GM23248 (cell line): Measurements from ENCODE around the gene MTA3. TPM values are rescaled to one million over a fixed set of nuclear protein-coding genes. Genes with fewer than 3 reads are reported as not detected.

Source experiments
- DNase-seq: peaks from one replicate; pipeline ENCODE4 v3.0.0-alpha.2; 2015
- H2AFZ ChIP-seq: fragments of 200-600 bp; sonication (generic); 2 replicates; pipeline ENCODE4 v1.6.1; 2016; ENCODE audit warnings: antibody characterized with exemption
- H3F3A ChIP-seq: fragments of 200-600 bp; sonication (generic); 2 replicates; pipeline ENCODE4 v1.6.1; 2016; ENCODE audit warnings: mild to moderate bottlenecking, antibody characterized with exemption, mixed run types; ENCODE audit not compliant: insufficient read depth
- H3K27ac ChIP-seq: fragments of 200-600 bp; sonication (generic); 2 replicates; pipeline ENCODE4 v1.5.1; 2016; ENCODE audit warnings: mild to moderate bottlenecking
- H3K27me3 ChIP-seq: fragments of 200-600 bp; sonication (generic); replicated peaks from 2 replicates; pipeline ENCODE4 v1.6.1; 2016; ENCODE audit warnings: mild to moderate bottlenecking; ENCODE audit not compliant: insufficient read depth
- H3K36me3 ChIP-seq: fragments of 200-600 bp; sonication (generic); 2 replicates; pipeline ENCODE4 v1.6.1; 2016; ENCODE audit warnings: low read depth, mild to moderate bottlenecking
- H3K4me1 ChIP-seq: fragments of 200-600 bp; sonication (generic); 2 replicates; pipeline ENCODE4 v1.6.1; 2016; ENCODE audit warnings: mild to moderate bottlenecking; ENCODE audit not compliant: insufficient read depth
- H3K4me2 ChIP-seq: fragments of 200-600 bp; sonication (generic); one replicate; pipeline ENCODE4 v1.6.1; 2016; ENCODE audit warnings: mild to moderate bottlenecking; ENCODE audit not compliant: unreplicated experiment
- H3K4me3 ChIP-seq: fragments of 200-600 bp; sonication (generic); 2 replicates; pipeline ENCODE4 v1.5.1; 2016; ENCODE audit warnings: mild to moderate bottlenecking
- H3K79me2 ChIP-seq: fragments of 200-600 bp; sonication (generic); 2 replicates; pipeline ENCODE4 v1.6.1; 2016; ENCODE audit warnings: mild to moderate bottlenecking; ENCODE audit not compliant: insufficient read depth
- H3K9ac ChIP-seq: fragments of 200-600 bp; sonication (generic); 2 replicates; pipeline ENCODE4 v1.6.1; 2016; ENCODE audit warnings: mild to moderate bottlenecking
- H3K9me2 ChIP-seq: fragments of 200-600 bp; sonication (generic); 2 replicates; pipeline ENCODE4 v1.6.1; 2016; ENCODE audit warnings: mixed run types, mild to moderate bottlenecking, moderate library complexity; ENCODE audit not compliant: insufficient read depth
- H3K9me3 ChIP-seq: fragments of 200-600 bp; sonication (generic); one replicate; pipeline ENCODE4 v1.6.1; 2017; ENCODE audit warnings: low read depth
- H4K20me1 ChIP-seq: fragments of 200-600 bp; sonication (generic); 2 replicates; pipeline ENCODE4 v1.6.0; 2016; ENCODE audit not compliant: insufficient read depth
- EZH2 ChIP-seq: fragments of 200-600 bp; sonication (generic); IDR thresholded peaks from 2 replicates; pipeline ENCODE4 v1.6.1; 2018; ENCODE audit warnings: antibody characterized with exemption, mild to moderate bottlenecking; ENCODE audit not compliant: insufficient read depth, poor library complexity, severe bottlenecking
- EZH2phosphoT487 ChIP-seq: fragments of 200-600 bp; sonication (generic); IDR thresholded peaks from 2 replicates; pipeline ENCODE4 v1.6.1; 2018; ENCODE audit warnings: antibody characterized with exemption, moderate library complexity, mild to moderate bottlenecking, low read depth; ENCODE audit not compliant: insufficient read depth
- WGBS, 2 experiments: methylation state at CpG; one replicate each; pipeline ENCODE4 v1.1.6; 2015 to 2017; ENCODE audit warnings: low lambda C conversion rate in 2 of 2, low coverage in 1 of 2; ENCODE audit errors: missing lambda C conversion rate in 2 of 2; 5-methylcytosine and 5-hydroxymethylcytosine counted together
- in situ Hi-C: fragments of 300-500 bp; cut with MboI; formaldehyde crosslinking; loops from 2 replicates; pipeline ENCODE4 v1.15.0; 2020
- polyA plus RNA-seq: library from polyadenylated mRNA; unstranded; fragments of >200 nt; fragmentation: Nextera tagmentation; extraction: Ambion mirVana; gene quantifications from 2 replicates; pipeline ENCODE4 v1.2.1, GENCODE V29; 2016
- total RNA-seq: library from RNA; depleted of rRNA; stranded (reverse); fragments of >200 nt; shearing (Covaris generic); gene quantifications from 2 replicates; pipeline ENCODE4 v1.2.3, GENCODE V29; 2014

The MTA3 gene
- total and polyA plus RNA-seq, 2 experiments from 2014 or later: 25.7 to 29.7 TPM

GRCh38 chr2:42783511-42783910 is 215.1 kb downstream of the MTA3 start:
- Histone ChIP-seq H3K36me3 (no peaks in the 10 kb centered on the region), H3K9ac (no peak overlapping the region), H2AFZ (no peak overlapping the region), H3K4me3 (no peak overlapping the region), H3K4me1 (no peaks in the 10 kb centered on the region), H3K27ac (no peak overlapping the region), H3K4me2 (no peak overlapping the region), H3K27me3 (no peaks in the 10 kb centered on the region), H3F3A (no peaks in the 10 kb centered on the region), H4K20me1 (no peaks in the 10 kb centered on the region), H3K79me2 (no peaks in the 10 kb centered on the region), H3K9me2 (no peaks in the 10 kb centered on the region), H3K9me3 (no peaks in the 10 kb centered on the region)
- no peak for TF ChIP-seq EZH2phosphoT487
- no peak for TF ChIP-seq EZH2
- WGBS, 2 experiments: 72 to 75% methylated on average over 9 of the region's 9 CpGs
- in situ Hi-C loops: no loop called here
- no peak for DNase-seq

GRCh38 chr2:42784204-42784880 is 215.9 kb downstream of the MTA3 start:
- no peaks in the 10 kb centered on the region for H3K79me2 ChIP-seq
- H3K36me3 ChIP-seq: no peaks in the 10 kb centered on the region
- no peaks in the 10 kb centered on the region for H3K9me3 ChIP-seq
- no peak for DNase-seq
- no peak overlapping the region for H3K9ac ChIP-seq
- WGBS, 2 experiments: 64 to 67% methylated on average over 5 to 7 of the region's 7 CpGs
- H3K27ac ChIP-seq: no peak overlapping the region
- no peaks in the 10 kb centered on the region for H3K27me3 ChIP-seq
- no peaks in the 10 kb centered on the region for H3K9me2 ChIP-seq
- H3K4me1 ChIP-seq: no peaks in the 10 kb centered on the region
- no peak overlapping the region for H3K4me2 ChIP-seq
- H4K20me1 ChIP-seq: no peaks in the 10 kb centered on the region
- TF ChIP-seq EZH2: no peak
- TF ChIP-seq EZH2phosphoT487: no peak
- no peaks in the 10 kb centered on the region for H3F3A ChIP-seq
- no peak overlapping the region for H3K4me3 ChIP-seq
- H2AFZ ChIP-seq: no peak overlapping the region
- in situ Hi-C loops: no loop called here

GRCh38 chr2:42786561-42787345 is 218.3 kb downstream of the MTA3 start:
- Histone ChIP-seq H3K4me3 (no peak overlapping the region), H3K36me3 (no peaks in the 10 kb centered on the region), H3K79me2 (no peaks in the 10 kb centered on the region), H3K27ac (no peak overlapping the region), H4K20me1 (no peaks in the 10 kb centered on the region), H3K27me3 (no peaks in the 10 kb centered on the region), H2AFZ (no peak overlapping the region), H3K4me1 (no peaks in the 10 kb centered on the region), H3K9ac (no peak overlapping the region), H3K9me3 (no peaks in the 10 kb centered on the region), H3K4me2 (no peak overlapping the region), H3K9me2 (no peaks in the 10 kb centered on the region), H3F3A (no peaks in the 10 kb centered on the region)
- in situ Hi-C loops: no loop called here
- WGBS, 2 experiments: 77 to 79% methylated on average over 15 of the region's 15 CpGs
- TF ChIP-seq EZH2phosphoT487 (no peak), EZH2 (no peak)
- DNase-seq: no peak

- Histone ChIP-seq H2AFZ (no peak overlapping the region), H3K9ac (no peak overlapping the region), H3F3A (no peaks in the 10 kb centered on the region), H3K9me3 (no peaks in the 10 kb centered on the region), H3K36me3 (no peaks in the 10 kb centered on the region), H3K27me3 (peaks cover 6% of the 10 kb centered on the region), H3K4me1 (no peaks in the 10 kb centered on the region), H4K20me1 (no peaks in the 10 kb centered on the region), H3K79me2 (no peaks in the 10 kb centered on the region), H3K27ac (no peak overlapping the region), H3K4me3 (no peak overlapping the region), H3K4me2 (no peak overlapping the region), H3K9me2 (no peaks in the 10 kb centered on the region)
- TF ChIP-seq EZH2phosphoT487 (no peak), EZH2 (no peak)
- DNase-seq: no peak
- WGBS, 2 experiments: 55 to 70% methylated on average over 3 of the region's 3 CpGs
- in situ Hi-C loops: no loop called here
Measured at GRCh38 chr2:42787424-42787787, 219.0 kb downstream of the MTA3 start.
